Measurements from ENCODE around the gene DDX49.
"Not testable (repeated sequence)": the region's sequence is repeated elsewhere in the genome, so short reads cannot be mapped to it uniquely, and the experiment has no call there.

DDX49 gene

DNA sequence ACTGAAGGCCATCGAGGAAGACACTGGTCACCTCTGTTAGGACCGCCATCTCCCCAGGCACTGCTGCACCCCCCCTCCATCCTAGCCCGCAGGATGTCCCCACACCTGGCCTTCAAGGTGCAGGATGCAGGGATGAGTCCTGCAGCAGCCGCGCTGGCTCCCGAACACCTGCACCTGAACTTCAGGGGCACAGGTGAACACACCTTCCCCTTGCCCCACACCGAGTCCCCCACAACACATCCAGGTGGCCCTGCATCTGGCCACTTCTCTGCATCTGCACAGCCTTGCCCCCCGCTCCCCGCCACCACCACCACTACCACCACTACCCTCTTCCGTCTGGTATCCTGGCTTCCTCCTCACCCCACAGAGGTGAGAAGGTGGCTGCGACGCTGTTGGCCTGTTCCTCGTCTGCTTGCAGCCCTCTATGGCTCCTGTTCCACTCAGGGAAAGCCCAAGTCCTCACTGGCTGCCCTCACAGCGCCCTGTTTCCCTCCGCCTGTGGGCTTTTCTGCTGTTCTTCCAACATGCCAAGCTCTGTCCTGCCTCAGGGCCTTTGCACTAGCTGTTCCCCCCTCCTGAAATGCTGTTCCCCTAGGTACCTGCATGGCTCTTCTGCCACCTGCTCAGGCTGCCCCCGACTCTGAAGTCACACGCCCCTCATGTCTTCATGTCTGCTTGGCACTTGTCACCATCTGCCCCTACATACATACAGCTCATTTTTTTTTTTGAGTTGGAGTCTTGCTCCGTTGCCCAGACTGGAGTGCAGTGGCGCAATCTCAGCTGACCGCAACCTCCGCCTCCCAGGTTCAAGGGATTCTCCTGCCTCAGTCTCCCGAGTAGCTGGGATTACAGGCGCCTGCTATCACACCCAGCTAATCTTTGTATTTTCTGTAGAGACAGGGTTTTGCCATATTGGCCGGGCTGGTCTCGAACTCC, 22.2 kb upstream of the DDX49 start:
- Histone ChIP-seq H3K4me1 (ENCODE audit: control insufficient read depth, insufficient read depth, low read length) (peaks cover 4% of the 10 kb centered on the region; the same call in 1 of the 2 replicates), H3K4me3 (ENCODE audit: low read depth, low read length) (no peak overlapping the region), H3K9ac (ENCODE audit: low read length) (no peak overlapping the region), H3K27me3 (ENCODE audit: control insufficient read depth, insufficient read depth, low read length) (peaks cover 18% of the 10 kb centered on the region), H3K9me3 (ENCODE audit: control insufficient read depth, insufficient read depth, low read depth, low read length) (no peaks in the 10 kb centered on the region), H3K36me3 (ENCODE audit: control insufficient read depth, insufficient read depth, low read length) (peaks cover 30% of the 10 kb centered on the region), H3K27ac (ENCODE audit: low read depth, low read length) (no peak overlapping the region)

DNA sequence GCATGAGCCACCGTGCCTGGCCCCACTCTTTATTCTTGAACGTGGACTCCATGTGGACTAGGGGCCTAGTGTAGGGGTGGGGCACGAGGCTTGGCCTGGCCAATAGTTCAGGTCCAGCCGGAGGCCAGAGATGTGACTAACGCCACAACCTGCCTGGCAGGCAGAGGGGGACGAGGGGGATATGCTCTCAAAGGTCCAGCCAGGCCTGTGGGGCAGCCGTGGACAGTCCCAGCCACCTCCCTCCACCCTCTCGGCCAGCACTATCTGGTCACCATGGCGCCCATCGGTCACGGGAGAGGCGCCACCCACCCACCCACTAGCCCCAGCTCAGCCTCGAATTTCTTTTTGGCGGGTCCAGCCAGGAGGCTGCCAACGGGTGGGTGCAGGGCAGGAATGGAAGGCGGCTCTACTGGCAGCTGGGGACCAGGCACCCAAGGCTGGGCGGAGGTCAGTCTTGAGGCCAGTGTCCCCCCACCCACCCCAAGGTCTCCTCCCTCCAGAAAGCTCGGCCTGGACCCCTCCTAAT, 21.4 kb upstream of the DDX49 start:
- peaks cover 4% of the 10 kb centered on the region; the same call in 1 of the 2 replicates for H3K4me1 ChIP-seq (ENCODE audit: control insufficient read depth, insufficient read depth, low read length)
- peaks cover 18% of the 10 kb centered on the region for H3K27me3 ChIP-seq (ENCODE audit: control insufficient read depth, insufficient read depth, low read length)
- peaks cover 35% of the 10 kb centered on the region for H3K36me3 ChIP-seq (ENCODE audit: control insufficient read depth, insufficient read depth, low read length)
- H3K9ac ChIP-seq (ENCODE audit: low read length): no peak overlapping the region
- no peaks in the 10 kb centered on the region for H3K9me3 ChIP-seq (ENCODE audit: control insufficient read depth, insufficient read depth, low read depth, low read length)
- no peak overlapping the region for H3K4me3 ChIP-seq (ENCODE audit: low read depth, low read length)
- H3K27ac ChIP-seq (ENCODE audit: low read depth, low read length): no peak overlapping the region

DNA sequence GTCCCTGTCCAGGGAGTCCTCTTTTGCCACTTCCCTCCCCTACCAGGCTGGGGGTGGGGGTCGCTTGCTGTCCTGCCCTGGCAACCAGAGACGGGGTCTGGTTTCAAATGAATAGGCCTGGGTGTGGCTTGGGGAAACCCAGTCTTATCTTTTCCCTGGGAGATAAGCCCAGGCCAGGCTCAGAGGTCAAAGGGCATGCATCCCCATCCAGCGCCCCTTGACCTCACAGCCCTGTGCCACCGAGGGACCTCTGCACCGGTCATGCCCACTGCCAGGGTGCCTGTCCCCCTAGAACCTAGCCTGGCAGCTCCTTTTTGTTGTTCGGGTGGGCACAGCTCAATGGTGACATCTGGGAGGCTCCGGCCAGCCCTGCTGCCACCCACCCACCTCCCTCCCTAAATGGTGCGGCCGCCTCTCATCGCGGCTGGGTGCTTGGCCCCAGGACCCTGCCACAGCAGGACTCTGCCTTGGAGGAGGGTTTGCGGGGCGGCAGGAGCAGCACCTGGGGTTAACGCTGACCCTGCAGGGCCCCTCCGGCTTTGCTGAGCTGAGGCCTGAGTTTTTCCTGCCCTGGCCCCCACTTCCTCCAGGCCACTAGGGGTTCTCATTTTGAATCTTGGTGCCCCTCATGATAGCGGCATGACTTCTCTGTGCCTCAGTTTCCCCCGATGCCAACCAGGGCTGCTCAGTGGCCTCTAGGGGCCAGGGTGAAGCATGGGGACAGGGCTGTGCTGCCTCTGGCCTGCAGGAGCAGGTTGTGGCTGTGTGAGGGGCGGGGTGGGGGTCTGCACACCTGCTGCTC, 20.7 kb upstream of the DDX49 start:
- Histone ChIP-seq H3K4me3 (ENCODE audit: low read depth, low read length) (no peak overlapping the region), H3K27ac (ENCODE audit: low read depth, low read length) (no peak overlapping the region), H3K27me3 (ENCODE audit: control insufficient read depth, insufficient read depth, low read length) (peaks cover 18% of the 10 kb centered on the region), H3K36me3 (ENCODE audit: control insufficient read depth, insufficient read depth, low read length) (peaks cover 38% of the 10 kb centered on the region), H3K4me1 (ENCODE audit: control insufficient read depth, insufficient read depth, low read length) (peaks cover 4% of the 10 kb centered on the region; the same call in 1 of the 2 replicates), H3K9ac (ENCODE audit: low read length) (no peak overlapping the region), H3K9me3 (ENCODE audit: control insufficient read depth, insufficient read depth, low read depth, low read length) (no peaks in the 10 kb centered on the region)

DNA sequence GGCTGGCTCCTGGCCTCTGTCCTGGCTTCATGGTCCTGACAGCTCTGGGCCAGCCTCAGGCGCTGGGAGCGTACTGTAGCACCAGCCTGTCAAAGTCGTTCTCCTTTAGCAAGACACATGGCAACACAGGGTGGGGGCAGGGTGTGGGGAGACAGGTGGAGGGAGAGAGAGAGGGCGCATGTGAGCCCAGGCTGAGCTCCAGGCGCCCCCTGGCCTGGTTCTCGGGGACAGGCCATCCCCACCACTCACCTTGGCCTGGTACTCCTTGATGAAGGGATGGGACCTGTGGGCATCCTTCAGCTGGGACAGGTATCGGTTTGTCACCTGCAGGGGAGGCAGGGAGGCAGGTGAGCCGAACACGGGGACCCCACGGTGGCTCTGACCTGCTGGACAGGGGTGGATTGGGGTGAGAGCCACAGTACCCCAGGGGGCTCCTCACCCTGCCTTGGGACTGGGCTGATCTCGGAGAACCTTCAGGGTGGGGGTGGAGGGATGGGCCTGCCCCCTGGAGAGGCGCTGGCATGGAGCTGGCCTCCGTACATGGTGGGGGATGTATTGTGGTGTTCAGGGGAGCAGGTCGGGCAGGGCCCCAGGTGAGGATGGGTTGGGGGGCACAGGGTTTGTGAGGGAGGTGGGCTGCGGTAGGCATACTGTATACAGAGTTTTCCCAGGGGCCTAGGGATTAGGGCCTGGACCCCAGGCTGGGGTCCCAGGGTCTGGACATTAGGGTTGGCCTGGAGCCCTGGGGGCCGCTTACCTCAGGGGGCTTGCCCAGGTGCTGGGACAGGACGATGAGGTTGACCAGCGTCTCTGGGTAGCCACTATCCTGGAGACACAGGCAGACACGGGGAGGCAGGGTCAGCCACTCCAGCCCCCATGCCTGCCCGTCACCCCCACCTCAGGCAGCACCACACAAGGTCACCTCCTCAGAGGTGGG, 19.6 kb upstream of the DDX49 start:
- Histone ChIP-seq H3K4me3 (ENCODE audit: low read depth, low read length) (no peak overlapping the region), H3K9ac (ENCODE audit: low read length) (no peak overlapping the region), H3K27ac (ENCODE audit: low read depth, low read length) (no peak overlapping the region), H3K27me3 (ENCODE audit: control insufficient read depth, insufficient read depth, low read length) (peaks cover 10% of the 10 kb centered on the region), H3K4me1 (ENCODE audit: control insufficient read depth, insufficient read depth, low read length) (no peaks in the 10 kb centered on the region), H3K36me3 (ENCODE audit: control insufficient read depth, insufficient read depth, low read length) (peaks cover 47% of the 10 kb centered on the region), H3K9me3 (ENCODE audit: control insufficient read depth, insufficient read depth, low read depth, low read length) (no peaks in the 10 kb centered on the region)

DNA sequence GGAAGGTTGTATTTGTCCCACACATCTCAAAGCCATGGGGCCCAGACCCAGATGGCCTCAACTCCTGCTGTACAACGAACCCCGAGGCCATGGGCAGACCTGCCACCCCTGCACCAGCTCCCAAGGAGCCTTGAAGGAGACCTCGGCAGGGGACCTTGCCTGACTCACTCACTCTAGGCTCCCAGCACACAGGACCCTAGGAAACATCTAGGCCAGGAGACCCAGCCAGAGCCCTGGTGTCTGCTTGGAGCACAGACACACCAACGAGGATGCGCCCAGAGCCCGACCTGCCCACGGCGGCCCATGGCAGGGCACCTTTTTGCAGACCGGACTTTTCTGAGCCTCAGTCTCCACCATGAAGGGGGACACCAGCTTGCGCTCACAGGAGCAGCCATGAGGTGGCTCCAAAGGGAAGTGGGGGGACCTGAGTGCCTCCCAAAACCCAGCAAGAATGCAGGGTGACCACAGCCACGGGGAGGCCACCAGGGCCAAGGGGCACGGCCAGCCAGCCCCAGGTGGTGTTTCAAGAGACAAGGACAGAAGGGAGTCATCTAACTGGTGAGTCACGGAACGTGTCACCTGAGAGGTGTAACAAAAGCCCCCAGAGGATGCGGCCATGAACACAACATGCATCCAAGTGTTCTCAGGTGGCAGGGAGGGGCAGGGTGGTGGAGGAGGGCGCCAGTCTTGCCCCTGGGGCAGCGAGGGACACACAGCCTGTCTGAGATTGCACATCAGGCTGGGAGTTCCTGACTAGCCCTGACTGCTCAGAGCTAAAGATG, 18.6 kb upstream of the DDX49 start:
- Histone ChIP-seq H3K9ac (ENCODE audit: low read length) (no peak overlapping the region), H3K4me3 (ENCODE audit: low read depth, low read length) (no peak overlapping the region), H3K9me3 (ENCODE audit: control insufficient read depth, insufficient read depth, low read depth, low read length) (no peaks in the 10 kb centered on the region), H3K27me3 (ENCODE audit: control insufficient read depth, insufficient read depth, low read length) (peaks cover 10% of the 10 kb centered on the region), H3K36me3 (ENCODE audit: control insufficient read depth, insufficient read depth, low read length) (peaks cover 57% of the 10 kb centered on the region), H3K4me1 (ENCODE audit: control insufficient read depth, insufficient read depth, low read length) (no peaks in the 10 kb centered on the region), H3K27ac (ENCODE audit: low read depth, low read length) (no peak overlapping the region)

DNA sequence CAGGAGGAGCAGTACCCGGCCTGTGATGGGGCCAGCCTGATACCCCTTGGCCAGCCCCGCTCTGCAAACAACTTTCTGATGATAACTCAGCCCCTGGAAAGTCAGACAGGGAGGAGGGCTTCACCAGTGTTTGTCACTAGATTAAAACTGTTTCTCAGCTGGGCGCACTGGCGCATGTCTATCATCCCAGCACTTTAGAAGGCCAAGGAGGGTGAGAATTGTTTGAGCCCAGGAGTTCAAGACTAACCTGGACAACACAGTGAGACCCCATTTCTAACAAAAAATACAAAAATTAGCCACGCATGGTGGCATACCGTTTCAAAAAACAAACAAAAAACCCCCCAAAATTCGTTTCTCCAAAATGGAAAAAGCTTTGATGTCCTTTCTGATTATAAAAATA, 18.0 kb upstream of the DDX49 start:
- Histone ChIP-seq H3K4me3 (ENCODE audit: low read depth, low read length) (no peak overlapping the region), H3K9ac (ENCODE audit: low read length) (no peak overlapping the region), H3K27ac (ENCODE audit: low read depth, low read length) (no peak overlapping the region), H3K27me3 (ENCODE audit: control insufficient read depth, insufficient read depth, low read length) (peaks cover 8% of the 10 kb centered on the region), H3K4me1 (ENCODE audit: control insufficient read depth, insufficient read depth, low read length) (no peaks in the 10 kb centered on the region), H3K9me3 (ENCODE audit: control insufficient read depth, insufficient read depth, low read depth, low read length) (no peaks in the 10 kb centered on the region), H3K36me3 (ENCODE audit: control insufficient read depth, insufficient read depth, low read length) (peaks cover 63% of the 10 kb centered on the region)

DNA sequence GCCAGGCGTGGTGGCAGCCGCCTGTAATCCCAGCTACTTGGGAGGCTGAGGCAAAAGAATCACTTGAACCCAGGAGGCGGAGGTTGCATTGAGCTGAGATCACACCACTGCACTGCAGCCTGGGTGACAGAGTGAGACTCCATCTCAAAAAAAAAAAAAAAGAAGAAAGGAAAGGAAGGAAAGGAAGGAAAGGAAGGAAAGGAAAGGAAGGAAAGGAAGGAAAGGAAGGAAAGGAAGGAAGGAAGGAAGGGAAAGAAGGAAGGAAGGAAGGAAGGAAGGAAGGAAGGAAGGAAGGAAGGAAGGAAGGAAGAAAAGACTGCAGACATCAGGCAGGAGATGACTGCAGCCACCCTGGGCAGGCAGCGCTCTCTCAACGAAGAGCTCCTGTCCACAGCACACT, 17.0 kb upstream of the DDX49 start:
- not testable (repeated sequence) for H3K4me1 ChIP-seq (ENCODE audit: control insufficient read depth, insufficient read depth, low read length); H3K9me3 ChIP-seq (ENCODE audit: control insufficient read depth, insufficient read depth, low read depth, low read length); H3K9ac ChIP-seq (ENCODE audit: low read length); H3K27me3 ChIP-seq (ENCODE audit: control insufficient read depth, insufficient read depth, low read length); H3K27ac ChIP-seq (ENCODE audit: low read depth, low read length); H3K4me3 ChIP-seq (ENCODE audit: low read depth, low read length)
- peaks cover 73% of the 10 kb centered on the region for H3K36me3 ChIP-seq (ENCODE audit: control insufficient read depth, insufficient read depth, low read length)

DNA sequence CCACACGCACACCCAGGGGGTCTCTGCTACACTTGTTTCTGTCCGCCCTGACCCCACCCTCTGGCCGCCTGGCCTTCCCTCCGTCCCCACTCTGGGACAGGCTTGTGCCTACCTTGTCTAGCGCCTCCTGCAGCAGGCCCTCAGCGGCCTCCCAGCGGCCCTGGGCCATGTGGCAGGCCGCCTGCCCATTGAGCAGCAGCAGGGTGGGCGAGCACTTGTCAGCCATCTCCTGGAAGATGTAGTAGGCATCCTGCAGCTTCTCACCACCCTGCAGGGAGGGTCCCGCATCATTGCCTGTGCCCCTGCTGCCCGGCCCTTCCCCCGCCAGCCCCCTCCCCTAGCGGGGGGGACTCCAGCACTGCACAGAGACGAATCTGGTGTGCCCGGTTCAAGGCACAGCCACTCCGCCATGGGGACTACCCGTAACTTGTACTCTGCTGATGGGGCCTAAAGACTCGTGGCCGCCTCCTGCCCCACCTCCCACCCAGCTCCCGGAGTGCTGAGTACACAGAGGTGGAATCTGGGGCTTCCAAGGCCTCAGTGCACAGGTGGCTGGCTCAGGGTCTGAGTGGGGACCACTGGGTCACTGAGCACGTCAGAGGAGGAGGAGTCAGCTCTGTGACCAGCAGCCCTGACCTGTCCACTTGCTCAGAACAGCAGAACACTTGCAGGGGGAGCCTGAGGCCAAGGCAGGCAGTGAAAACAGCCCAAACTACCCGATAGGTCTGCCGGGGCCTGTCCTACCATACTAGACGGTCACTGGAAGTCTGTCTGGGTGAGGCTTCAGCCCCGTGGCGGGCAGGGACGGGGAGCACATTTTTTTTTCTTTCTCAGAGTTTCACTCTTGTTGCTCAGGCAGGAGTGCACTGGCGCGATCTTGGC, 16.1 kb upstream of the DDX49 start:
- Histone ChIP-seq H3K27me3 (ENCODE audit: control insufficient read depth, insufficient read depth, low read length) (no peaks in the 10 kb centered on the region), H3K9me3 (ENCODE audit: control insufficient read depth, insufficient read depth, low read depth, low read length) (no peaks in the 10 kb centered on the region), H3K36me3 (ENCODE audit: control insufficient read depth, insufficient read depth, low read length) (peaks cover 80% of the 10 kb centered on the region), H3K27ac (ENCODE audit: low read depth, low read length) (no peak overlapping the region), H3K4me3 (ENCODE audit: low read depth, low read length) (no peak overlapping the region), H3K4me1 (ENCODE audit: control insufficient read depth, insufficient read depth, low read length) (no peaks in the 10 kb centered on the region), H3K9ac (ENCODE audit: low read length) (no peak overlapping the region)

DNA sequence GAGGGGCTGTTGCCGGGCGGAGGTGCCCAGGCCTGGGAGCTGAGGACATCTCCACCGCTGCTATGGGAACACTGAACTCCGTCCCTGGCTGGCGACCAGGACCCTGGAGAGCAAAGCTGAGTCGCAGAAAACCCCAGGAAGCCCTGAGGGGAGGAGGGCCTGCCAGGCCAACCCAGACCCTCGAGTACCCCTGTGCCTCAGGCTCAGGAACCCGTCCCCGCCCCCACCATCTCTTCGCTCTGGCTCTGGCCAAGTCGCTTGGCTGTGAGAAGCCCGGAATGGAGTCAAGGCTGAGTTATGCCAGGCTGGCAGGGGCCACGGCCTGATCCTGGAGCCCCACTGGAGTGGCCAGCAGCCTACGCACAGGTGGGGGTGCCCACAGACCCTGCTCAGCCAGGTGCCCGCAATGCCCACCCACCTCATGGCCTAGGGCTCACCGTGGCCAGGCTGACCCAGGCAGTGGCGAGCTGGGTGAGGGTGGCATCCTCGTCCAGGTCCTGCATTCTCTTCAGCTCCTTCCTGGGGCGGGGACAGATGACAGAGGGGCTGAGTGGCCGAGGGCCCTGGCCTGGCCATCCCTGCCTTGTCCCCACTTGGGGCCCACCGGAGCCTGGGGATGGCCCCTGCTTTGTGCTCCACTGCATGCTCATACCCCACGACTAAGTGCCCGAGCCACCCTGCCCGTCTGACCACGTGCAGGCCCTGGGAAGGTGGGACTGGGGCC, 15.0 kb upstream of the DDX49 start:
- H3K36me3 ChIP-seq (ENCODE audit: control insufficient read depth, insufficient read depth, low read length): peaks cover 79% of the 10 kb centered on the region
- no peak overlapping the region for H3K4me3 ChIP-seq (ENCODE audit: low read depth, low read length)
- no peak overlapping the region for H3K27ac ChIP-seq (ENCODE audit: low read depth, low read length)
- no peak overlapping the region for H3K9ac ChIP-seq (ENCODE audit: low read length)
- H3K9me3 ChIP-seq (ENCODE audit: control insufficient read depth, insufficient read depth, low read depth, low read length): no peaks in the 10 kb centered on the region
- no peaks in the 10 kb centered on the region for H3K27me3 ChIP-seq (ENCODE audit: control insufficient read depth, insufficient read depth, low read length)
- H3K4me1 ChIP-seq (ENCODE audit: control insufficient read depth, insufficient read depth, low read length): no peaks in the 10 kb centered on the region
